Endothelial cell (in vitro differentiated cells): ENCODE measurements around the gene MARK3. TPM values are rescaled to one million over a fixed set of nuclear protein-coding genes. Genes with fewer than 3 reads are reported as not detected.
A peak's percentile ranks its signal among the peaks of the same experiment; 100 is the strongest.

Experiments used
- DNase-seq: peaks from one replicate; pipeline ENCODE4 v3.0.0; 2021; ENCODE audit warnings: low spot score
- H3K27ac Mint-ChIP-seq: one replicate; pipeline ENCODE4 v1.8.0; 2021; ENCODE audit warnings: mixed read lengths, inconsistent platforms; ENCODE audit not compliant: unreplicated experiment
- H3K27me3 Mint-ChIP-seq: one replicate; pipeline ENCODE4 v1.8.0; 2021; ENCODE audit warnings: mild to moderate bottlenecking, moderate library complexity, mixed read lengths, inconsistent platforms; ENCODE audit not compliant: unreplicated experiment
- H3K36me3 Mint-ChIP-seq: one replicate; pipeline ENCODE4 v1.8.0; 2021; ENCODE audit warnings: mild to moderate bottlenecking, low read depth, mixed read lengths, inconsistent platforms; ENCODE audit not compliant: unreplicated experiment
- H3K4me1 Mint-ChIP-seq: one replicate; pipeline ENCODE4 v1.8.0; 2021; ENCODE audit warnings: mild to moderate bottlenecking, mixed read lengths, inconsistent platforms; ENCODE audit not compliant: unreplicated experiment
- H3K4me3 Mint-ChIP-seq: one replicate; pipeline ENCODE4 v1.8.0; 2021; ENCODE audit warnings: mild to moderate bottlenecking, mixed read lengths, inconsistent platforms; ENCODE audit not compliant: unreplicated experiment
- H3K9me3 Mint-ChIP-seq: one replicate; pipeline ENCODE4 v1.8.0; 2021; ENCODE audit warnings: mixed read lengths, inconsistent platforms; ENCODE audit not compliant: unreplicated experiment
- total RNA-seq: library from RNA; stranded (reverse); fragmentation: NEBNext Ultra II Directional; extraction: Animal tissue kit (Norgen Biotek cat#: 25700); gene quantifications from one replicate; pipeline ENCODE4 v1.2.1, GENCODE V29; 2021; ENCODE audit not compliant: unreplicated experiment
- TF ChIP-seq, protein P1 (sequence below): fragments of 200-600 bp; sonication (generic); IDR thresholded peaks from one replicate; pipeline ENCODE4 v1.5.0; 2021; ENCODE audit warnings: antibody characterized with exemption; ENCODE audit not compliant: unreplicated experiment

MARK3 gene
- total RNA-seq, 1 donor from 2014 or later, result 70.8 TPM

DNA sequence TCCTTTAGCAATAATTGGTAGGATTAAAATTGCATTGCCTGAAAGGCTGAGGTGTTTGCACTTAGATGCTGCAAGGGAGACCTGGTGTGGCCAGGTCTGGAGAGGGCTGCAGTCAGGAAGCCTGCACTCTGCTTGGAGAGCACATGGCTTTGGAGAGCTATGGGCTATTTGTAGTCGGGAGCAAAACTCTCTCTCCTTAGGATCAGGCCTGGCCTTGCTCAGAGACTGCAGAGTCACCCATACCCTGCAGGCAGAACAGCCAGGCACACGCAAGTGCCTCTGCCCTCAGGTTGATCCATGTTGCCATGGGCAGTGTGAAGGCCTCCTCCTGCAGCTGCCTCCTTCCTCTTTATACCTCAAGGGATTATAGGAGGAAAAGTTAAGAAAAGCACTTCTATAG is 110.6 kb downstream of the MARK3 start:
- Mint-ChIP-seq H3K4me3 (no peak overlapping the region), H3K4me1 (peaks cover 30% of the 10 kb centered on the region), H3K27ac (no peak overlapping the region), H3K27me3 (no peaks in the 10 kb centered on the region), H3K36me3 (peaks cover 16% of the 10 kb centered on the region), H3K9me3 (no peaks in the 10 kb centered on the region)
- DNase-seq, result no peak
- TF ChIP-seq, protein P1, sequence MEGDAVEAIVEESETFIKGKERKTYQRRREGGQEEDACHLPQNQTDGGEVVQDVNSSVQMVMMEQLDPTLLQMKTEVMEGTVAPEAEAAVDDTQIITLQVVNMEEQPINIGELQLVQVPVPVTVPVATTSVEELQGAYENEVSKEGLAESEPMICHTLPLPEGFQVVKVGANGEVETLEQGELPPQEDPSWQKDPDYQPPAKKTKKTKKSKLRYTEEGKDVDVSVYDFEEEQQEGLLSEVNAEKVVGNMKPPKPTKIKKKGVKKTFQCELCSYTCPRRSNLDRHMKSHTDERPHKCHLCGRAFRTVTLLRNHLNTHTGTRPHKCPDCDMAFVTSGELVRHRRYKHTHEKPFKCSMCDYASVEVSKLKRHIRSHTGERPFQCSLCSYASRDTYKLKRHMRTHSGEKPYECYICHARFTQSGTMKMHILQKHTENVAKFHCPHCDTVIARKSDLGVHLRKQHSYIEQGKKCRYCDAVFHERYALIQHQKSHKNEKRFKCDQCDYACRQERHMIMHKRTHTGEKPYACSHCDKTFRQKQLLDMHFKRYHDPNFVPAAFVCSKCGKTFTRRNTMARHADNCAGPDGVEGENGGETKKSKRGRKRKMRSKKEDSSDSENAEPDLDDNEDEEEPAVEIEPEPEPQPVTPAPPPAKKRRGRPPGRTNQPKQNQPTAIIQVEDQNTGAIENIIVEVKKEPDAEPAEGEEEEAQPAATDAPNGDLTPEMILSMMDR, result no peak

DNA sequence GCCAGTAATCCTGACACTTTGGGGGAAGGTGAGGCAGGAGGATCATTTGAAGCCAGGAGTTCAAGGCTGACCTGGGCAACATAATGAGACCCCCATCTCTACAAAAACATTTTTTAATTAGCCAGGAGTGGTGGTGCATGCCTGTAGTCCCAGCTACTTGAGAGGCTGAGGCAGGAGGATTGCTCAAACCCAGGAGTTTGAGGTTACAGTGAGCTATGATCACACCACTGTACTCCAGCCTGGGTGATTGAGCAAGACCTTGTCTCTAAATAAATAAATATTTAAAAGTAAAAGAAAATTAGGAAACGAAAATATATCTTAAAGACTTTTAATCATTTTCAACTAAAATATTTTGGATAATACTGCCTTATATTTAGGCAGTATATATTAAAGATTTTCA is 111.6 kb downstream of the MARK3 start:
- H3K4me3 Mint-ChIP-seq, result no peak overlapping the region
- peaks cover 17% of the 10 kb centered on the region for H3K36me3 Mint-ChIP-seq
- peaks cover 30% of the 10 kb centered on the region for H3K4me1 Mint-ChIP-seq
- no peaks in the 10 kb centered on the region for H3K9me3 Mint-ChIP-seq
- no peak overlapping the region for H3K27ac Mint-ChIP-seq
- DNase-seq, result no peak
- peaks cover 5% of the 10 kb centered on the region for H3K27me3 Mint-ChIP-seq
- TF ChIP-seq, protein P1, result no peak

DNA sequence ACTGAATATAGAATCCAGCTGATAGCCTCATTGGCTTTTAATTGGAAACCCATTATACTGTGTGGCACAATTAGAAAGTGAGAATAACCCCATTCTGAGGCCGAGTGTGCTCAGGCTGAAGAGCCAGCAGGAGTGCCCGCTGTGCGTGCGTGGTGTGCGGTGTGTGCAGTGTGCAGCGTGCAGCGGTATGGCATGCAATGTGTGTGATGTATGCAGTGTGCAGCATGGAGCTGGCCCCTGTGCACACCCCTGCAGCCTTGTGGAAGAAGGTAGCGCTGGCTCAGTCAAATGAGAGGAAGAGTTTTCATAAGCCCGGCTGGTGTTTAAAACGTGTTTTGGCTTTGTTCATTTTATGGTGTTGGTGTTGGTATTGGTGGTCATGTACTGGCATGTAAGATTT is 114.5 kb downstream of the MARK3 start:
- no peak for DNase-seq
- Mint-ChIP-seq H3K27me3 (peaks cover 5% of the 10 kb centered on the region), H3K4me3 (no peak overlapping the region), H3K9me3 (no peaks in the 10 kb centered on the region), H3K4me1 (peaks cover 22% of the 10 kb centered on the region), H3K27ac (peak overlapping the region; percentile 17), H3K36me3 (peaks cover 37% of the 10 kb centered on the region)
- TF ChIP-seq, protein P1, result no peak

DNA sequence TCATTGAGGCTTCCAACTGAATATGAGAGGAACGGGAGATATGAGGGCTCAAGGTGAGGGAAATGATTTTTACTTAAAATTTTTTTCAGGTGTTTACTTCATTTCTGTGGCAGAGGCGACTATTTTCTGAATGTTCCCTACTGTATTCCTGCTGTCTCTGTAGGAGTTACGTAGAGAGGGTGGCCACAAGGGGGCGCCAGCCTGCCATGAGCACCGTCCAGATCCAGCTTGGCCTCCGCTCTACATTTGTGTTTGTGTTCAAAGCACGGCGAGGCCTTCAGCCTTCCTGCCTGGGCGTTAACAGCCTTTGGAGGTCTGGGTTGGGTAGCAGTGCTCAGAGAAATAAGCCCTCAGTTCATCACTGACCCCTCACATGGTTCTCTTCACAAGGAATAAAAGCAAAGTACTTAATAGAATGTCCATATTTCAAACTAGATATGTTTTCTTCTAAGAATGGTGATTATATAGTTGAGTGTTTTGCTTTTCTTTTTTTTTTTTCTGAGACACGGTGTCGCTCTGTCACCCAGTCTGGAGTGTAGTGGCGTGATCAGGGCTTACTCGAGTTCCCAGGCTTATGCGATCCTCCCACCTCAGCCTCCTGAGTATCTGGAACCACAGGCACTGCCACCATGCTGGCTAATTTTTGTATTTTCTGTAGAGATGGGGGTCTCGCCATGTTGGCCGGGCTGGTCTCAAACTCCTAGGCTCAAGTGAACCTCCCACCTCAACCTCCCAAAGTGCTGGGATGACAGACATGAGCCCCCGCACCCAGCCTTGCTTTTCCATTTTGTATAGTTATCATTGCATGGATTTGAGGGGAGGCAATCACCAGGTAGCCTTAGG is 115.2 kb downstream of the MARK3 start:
- peaks cover 24% of the 10 kb centered on the region for H3K4me1 Mint-ChIP-seq
- H3K9me3 Mint-ChIP-seq, result no peaks in the 10 kb centered on the region
- H3K4me3 Mint-ChIP-seq, result no peak overlapping the region
- peaks cover 5% of the 10 kb centered on the region for H3K27me3 Mint-ChIP-seq
- peaks cover 40% of the 10 kb centered on the region for H3K36me3 Mint-ChIP-seq
- peak; percentile 90 for DNase-seq
- TF ChIP-seq, protein P1, result peak; percentile 94
- H3K27ac Mint-ChIP-seq, result peak overlapping the region; percentile 83

DNA sequence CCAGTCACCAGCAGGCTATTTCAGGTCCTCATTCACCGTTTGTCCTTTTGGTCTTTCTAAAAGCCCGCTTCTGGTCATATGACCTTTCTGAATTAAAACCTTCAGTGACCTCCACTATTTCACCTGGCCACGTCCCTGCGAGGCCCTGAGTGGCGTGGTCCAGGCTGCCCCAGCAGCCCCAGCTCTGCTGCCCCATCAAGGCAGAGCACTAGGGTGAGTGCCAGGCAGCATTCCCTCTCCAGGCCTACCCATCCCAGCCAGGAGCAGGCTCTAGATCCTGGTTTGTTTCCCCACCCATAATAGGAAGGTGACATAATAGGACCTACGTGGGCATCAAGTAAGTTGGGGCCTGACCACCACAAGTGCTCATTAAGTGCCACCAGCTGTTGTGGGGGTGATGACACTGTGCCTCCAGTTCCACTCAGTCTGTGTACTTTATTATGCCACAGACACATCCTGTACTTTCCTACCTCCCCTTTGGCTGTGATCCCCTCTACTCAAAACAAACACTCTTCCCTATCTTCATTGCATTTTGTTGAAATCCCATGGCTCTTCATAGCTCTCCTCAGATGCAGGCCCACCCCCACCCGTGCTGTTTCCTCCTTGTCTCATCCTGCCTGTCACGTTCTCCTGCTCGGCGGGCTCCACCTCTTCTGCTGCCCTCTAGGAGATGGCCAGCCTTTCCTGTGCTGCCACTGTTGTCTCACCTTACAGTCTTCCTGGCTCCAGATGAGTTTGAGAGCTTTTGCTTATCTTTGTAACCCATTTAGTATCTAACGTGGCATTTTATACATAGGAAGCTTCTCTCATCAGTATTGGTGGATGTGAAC is 116.0 kb downstream of the MARK3 start:
- DNase-seq, result peak; percentile 35

More for the DNA sequence above, 116.0 kb downstream of the MARK3 start:
- peaks cover 37% of the 10 kb centered on the region for H3K36me3 Mint-ChIP-seq
- H3K9me3 Mint-ChIP-seq, result no peaks in the 10 kb centered on the region
- TF ChIP-seq, protein P1, result no peak
- peak overlapping the region; percentile 83 for H3K27ac Mint-ChIP-seq
- peaks cover 5% of the 10 kb centered on the region for H3K27me3 Mint-ChIP-seq
- H3K4me1 Mint-ChIP-seq, result peaks cover 25% of the 10 kb centered on the region
- H3K4me3 Mint-ChIP-seq, result peak overlapping the region; percentile 12
